Epidermal melanocyte (primary cell): ENCODE data around the gene DRC7.
"Not testable (repeated sequence)": the region's sequence is repeated elsewhere in the genome, so short reads cannot be mapped to it uniquely, and the experiment has no call there.

Source experiments
- DNase-seq: peaks from one replicate; pipeline ENCODE4 v3.0.0; 2011; ENCODE audit warnings: low spot score; ENCODE audit not compliant: insufficient read length

DRC7 gene

GRCh38 chr16:57761957-57762356 lies 67.4 kb downstream of the DRC7 start:
- DNase-seq, result no peak

GRCh38 chr16:57762365-57763040 lies 67.9 kb downstream of the DRC7 start:
- DNase-seq, result no peak

- no peak for DNase-seq
Observed at GRCh38 chr16:57763285-57764005, 68.8 kb downstream of the DRC7 start.

GRCh38 chr16:57764006-57764340 lies 69.4 kb downstream of the DRC7 start:
- no peak for DNase-seq

- no peak for DNase-seq
Observed at GRCh38 chr16:57764341-57765159, 69.9 kb downstream of the DRC7 start.

- no peak for DNase-seq
Observed at GRCh38 chr16:57765160-57765728, 70.6 kb downstream of the DRC7 start.

DNA sequence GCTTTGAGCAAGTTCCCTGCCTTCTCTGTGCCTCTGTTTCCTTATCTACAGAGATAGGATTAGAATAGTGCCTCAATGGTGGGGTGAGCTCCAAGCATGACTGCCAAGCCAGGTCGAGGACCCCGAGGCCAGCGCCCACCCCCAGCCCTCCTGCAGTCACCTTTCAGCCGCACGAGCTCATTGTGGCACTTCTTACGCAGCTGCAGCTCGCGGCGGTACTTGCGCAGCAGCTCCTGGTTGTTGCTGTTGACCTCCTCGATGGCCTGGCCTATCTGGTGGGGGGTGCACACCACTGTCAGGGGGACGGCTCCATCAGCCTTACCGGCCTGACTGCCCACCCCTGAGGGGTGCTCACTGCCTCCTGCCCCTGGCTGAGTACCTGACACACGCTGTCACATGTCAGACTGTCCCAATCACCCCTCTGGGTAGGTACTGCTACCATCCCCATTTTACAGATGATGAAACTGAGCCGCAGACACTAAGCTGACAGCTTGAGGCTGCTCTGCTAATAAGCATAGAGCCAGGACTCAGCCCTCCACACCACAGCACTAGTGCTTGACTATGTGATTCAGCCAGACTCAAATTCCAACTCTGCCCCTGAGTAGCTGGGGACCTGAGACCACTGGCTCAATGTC lies 72.2 kb downstream of the DRC7 start:
- DNase-seq, result no peak

DNA sequence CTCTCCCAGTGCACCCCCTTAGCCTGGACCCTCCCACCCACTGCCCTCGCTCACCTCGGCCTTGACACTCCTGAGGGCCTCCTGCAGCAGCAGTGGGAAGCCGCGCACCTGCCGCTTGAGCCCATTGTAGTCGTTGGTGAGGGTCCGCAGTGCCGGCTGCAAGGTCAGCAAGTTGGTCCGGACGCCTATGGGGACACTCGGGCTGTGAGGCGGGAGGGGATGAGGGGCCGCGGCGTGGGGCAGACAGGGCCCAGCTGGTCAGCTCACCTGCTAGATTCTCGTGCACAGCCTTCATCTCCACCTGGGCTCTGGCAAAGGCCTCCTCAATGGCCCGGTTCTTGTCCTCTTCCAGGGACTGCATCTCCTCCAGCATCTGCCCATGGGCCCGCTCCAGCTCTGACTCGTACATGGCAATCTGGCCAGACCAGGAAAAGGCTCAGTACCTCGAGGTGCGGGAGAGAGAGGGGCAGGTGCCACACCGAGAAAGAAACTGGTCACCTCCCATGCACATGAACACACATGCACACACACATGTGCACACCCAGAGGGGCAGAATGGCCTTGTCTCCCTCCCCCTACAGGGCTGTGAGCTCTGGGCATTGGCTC lies 75.0 kb downstream of the DRC7 start:
- no peak for DNase-seq

GRCh38 chr16:57770361-57770760 lies 75.8 kb downstream of the DRC7 start:
- no peak for DNase-seq

DNA sequence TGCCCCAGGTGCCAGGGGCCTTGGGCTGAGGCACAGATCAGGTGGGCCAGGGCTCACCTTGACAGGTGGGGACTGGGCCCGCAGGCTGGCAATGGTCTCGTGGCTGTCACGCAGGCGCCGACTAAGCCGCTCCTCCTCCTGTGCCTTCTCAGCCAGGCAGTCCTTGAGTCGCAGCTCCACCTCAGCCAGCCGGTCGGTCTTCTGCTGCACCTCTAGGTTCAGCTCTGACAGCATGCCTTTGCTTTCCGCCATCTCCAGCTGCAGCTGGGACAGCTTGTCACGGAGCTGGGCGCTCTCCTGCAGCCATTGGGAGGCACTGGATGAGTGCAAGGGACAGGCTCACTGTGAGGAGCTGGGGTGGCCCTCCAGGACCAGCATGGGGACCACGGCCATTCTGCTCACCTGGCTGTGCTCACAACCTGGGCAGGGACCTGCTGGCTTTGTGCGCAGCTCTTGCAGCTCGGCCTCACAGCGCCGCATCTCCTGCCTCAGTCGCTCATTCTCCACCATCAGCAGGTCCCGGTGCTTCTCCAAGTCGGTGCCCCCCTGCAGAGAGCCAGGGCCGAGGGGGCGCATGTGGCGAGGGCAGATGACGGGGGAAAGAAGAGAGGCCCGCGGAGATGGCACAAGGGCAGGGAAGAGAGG lies 76.7 kb downstream of the DRC7 start:
- DNase-seq, result no peak

DNA sequence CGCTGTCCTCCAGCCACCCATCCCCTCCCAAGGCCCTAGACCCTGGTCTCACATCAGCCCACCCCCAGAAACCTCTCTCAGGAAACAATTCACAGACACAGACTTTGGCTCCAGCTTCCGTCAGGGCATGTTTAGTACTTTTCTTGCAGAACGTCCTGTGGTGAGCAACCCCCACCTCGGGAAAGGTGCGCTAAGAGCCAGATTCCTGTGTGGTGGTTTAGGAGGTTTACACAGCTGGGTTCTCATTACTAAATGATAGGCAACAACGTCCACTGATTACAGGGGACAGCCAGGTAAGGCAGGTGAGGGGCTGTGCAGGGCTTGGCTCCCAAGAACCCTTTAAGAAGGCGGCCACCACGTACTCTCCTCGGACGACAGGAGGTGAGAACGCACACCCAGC lies 78.4 kb downstream of the DRC7 start:
- DNase-seq, result no peak

DNA sequence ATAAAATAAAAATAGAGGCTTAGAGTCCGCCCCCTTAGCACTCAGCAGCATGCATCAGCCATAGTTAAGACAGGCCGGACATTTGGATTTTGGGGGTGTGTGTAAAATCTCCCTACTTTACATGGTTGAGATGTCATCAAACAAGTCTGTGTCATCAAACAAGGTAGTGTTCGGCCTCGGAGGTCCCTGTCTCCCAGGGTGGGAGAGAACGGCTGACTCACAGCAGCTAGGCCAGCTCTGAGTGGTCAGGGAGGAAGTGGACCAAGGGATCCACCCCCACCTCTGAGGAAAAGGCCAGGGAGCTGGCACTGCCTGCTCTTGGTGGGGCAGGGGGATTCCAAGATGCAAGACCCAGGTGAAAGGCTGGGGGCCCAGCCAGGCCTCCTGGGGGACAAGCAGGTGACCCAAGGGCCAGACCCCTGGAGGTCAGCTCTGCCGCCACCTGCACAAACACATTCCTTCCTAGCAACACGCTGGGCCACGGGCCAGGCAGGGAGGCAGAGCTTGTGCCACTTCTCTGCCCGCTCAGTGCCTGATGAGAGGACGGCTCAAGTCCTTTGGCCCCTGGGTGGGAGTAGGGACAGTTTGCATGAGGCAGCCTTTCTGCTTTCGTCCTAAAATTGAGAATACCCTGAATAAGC lies 79.2 kb downstream of the DRC7 start:
- no peak for DNase-seq

DNA sequence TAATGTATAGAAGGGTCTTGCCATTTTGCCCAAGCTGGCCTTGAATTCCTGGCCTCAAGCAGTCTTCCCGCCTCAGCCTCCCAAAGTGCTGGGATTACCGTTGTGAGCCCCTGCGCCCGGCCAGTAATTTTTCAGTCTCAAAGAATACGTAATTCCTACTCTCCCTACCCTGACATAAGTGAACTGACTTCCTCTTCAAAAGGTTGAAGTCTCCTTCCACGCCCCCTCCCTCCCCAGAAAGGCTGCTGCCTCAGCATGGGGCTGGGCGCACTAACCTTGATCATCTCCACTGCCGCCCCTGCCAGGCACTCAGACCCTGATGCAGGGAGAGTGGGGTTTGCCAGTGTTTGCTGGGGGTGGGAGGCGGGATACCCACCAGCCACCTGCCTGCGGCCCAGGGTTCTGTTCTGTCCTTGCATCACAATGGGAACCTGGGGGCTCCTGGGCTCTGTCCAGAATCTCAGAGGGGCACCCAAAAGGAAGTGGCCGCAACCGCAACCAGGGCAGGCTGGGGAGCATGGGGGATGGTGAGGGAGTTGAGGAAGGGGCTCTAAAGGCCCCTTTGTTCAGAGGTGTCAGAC lies 80.2 kb downstream of the DRC7 start:
- no peak for DNase-seq

GRCh38 chr16:57775661-57776469 lies 81.3 kb downstream of the DRC7 start:
- DNase-seq, result no peak

DNA sequence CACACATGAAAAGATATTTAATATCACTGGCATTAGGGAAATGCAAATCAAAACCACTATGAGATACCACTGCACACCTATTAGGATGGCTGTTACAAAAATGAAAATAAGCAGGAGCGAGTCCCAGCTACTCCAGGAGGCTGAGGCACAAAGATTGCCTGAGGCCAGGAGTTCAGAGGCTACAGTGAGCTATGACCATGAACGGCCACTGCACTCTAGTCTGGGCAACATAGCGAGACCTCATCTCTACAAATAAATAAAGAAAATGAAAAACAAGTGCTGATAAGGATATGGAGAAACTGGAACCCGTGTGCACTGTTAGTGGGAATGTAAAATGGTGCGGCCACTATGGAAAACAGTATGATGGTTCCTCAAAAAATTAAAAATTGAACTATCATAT lies 84.1 kb downstream of the DRC7 start:
- DNase-seq, result no peak

DNA sequence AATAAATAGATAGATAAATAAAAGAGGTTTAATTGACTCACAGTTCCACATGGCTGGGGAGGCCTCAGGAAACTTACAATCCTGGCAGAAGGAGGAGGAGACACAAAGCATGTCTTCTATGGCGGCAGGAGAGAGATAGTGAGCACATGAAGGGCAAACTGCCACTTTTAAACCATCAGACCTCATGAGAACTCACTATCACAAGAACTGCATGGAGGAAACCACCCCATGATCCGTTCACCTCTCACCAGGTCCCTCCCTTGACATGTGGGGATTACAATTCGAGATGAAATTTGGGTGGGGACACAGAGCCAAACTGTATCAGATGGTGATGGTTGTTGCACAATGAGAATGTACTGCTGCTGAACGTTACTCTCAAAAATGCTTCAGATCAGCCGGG lies 85.2 kb downstream of the DRC7 start:
- not testable (repeated sequence) for DNase-seq

DNA sequence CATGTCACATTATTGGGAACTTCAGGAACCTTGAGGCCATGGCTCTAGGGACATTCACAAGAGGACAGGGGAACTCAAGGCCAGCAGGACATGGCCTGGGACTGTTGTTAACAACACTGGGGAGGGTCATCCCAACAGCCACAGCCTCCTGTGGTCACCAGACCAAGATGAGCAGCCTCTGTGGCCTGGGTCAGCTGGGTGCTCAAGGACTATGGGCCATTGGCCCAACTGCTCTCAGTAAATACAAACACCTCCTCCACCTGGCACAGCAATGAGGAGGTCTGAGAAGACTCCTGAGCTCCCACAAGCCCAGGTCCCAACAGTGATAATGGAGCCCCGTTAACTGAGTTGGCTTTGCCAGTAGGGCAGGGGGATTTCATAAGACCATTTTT lies 86.7 kb downstream of the DRC7 start:
- no peak for DNase-seq
